Keratinocyte (primary cell): ENCODE data around the gene BICDL1. TPM values are rescaled to one million over a fixed set of nuclear protein-coding genes. Genes with fewer than 3 reads are reported as not detected.

Source experiments
- DNase-seq: peaks from one replicate; pipeline ENCODE4 v3.0.0-alpha.2; 2011; ENCODE audit warnings: low read depth, missing footprints, low spot score
- FAIRE-seq: peaks from 2 replicates; lab custom pipeline; 2011; peaks lifted over from hg19 to GRCh38; lab: Jason Lieb, UNC
- H2AFZ ChIP-seq: 2 replicates; pipeline ENCODE4 v1.6.0; 2012; ENCODE audit warnings: low read length, control low read depth, inconsistent platforms; ENCODE audit not compliant: control insufficient read depth
- H3K27ac ChIP-seq: 2 replicates; pipeline ENCODE4 v1.5.1; 2011; ENCODE audit warnings: low read length; ENCODE audit not compliant: control insufficient read depth, insufficient read depth
- H3K27me3 ChIP-seq: 3 replicates; pipeline ENCODE4 v1.6.0; 2011; ENCODE audit warnings: low read length; ENCODE audit not compliant: control insufficient read depth, insufficient read depth; ENCODE audit errors: extremely low read depth
- H3K36me3 ChIP-seq, 2 experiments: 2 replicates in 1 of 2; 3 replicates in 1 of 2; pipeline ENCODE4 v1.5.1; 2011; ENCODE audit warnings: low read length in 2 of 2, mild to moderate bottlenecking in 1 of 2; ENCODE audit not compliant: control insufficient read depth in 2 of 2, insufficient read depth in 2 of 2; ENCODE audit errors: extremely low read depth in 1 of 2
- H3K4me1 ChIP-seq: 3 replicates; pipeline ENCODE4 v1.5.1; 2011; ENCODE audit warnings: low read length; ENCODE audit not compliant: control insufficient read depth, insufficient read depth; ENCODE audit errors: extremely low read depth
- H3K4me2 ChIP-seq: 3 replicates; pipeline ENCODE4 v1.6.0; 2011; ENCODE audit warnings: low read depth, low read length; ENCODE audit not compliant: control insufficient read depth, insufficient read depth; ENCODE audit errors: extremely low read depth
- H3K4me3 ChIP-seq, 3 experiments: fragments of 200-600 bp in 1 of 3; sonication (generic) in 1 of 3; 2 replicates in 2 of 3; 3 replicates in 1 of 3; pipeline ENCODE4 v1.5.1; 2011 to 2016; ENCODE audit warnings: low read length in 3 of 3, mild to moderate bottlenecking in 3 of 3, control low read depth in 2 of 3, inconsistent platforms in 1 of 3, low read depth in 1 of 3, mixed read lengths in 1 of 3, mixed run types in 1 of 3, moderate library complexity in 1 of 3; ENCODE audit not compliant: control insufficient read depth in 2 of 3, insufficient read depth in 2 of 3; ENCODE audit errors: extremely low read depth in 1 of 3
- H3K79me2 ChIP-seq: 2 replicates; pipeline ENCODE4 v1.6.0; 2012; ENCODE audit warnings: low read length; ENCODE audit not compliant: control insufficient read depth, insufficient read depth
- H3K9ac ChIP-seq: 3 replicates; pipeline ENCODE4 v1.6.0; 2011; ENCODE audit warnings: low read length; ENCODE audit not compliant: control insufficient read depth, insufficient read depth; ENCODE audit errors: extremely low read depth
- H3K9me1 ChIP-seq: 3 replicates; pipeline ENCODE4 v1.6.0; 2011; ENCODE audit warnings: low read length; ENCODE audit not compliant: control insufficient read depth, insufficient read depth; ENCODE audit errors: extremely low read depth
- H3K9me3 ChIP-seq: 2 replicates; pipeline ENCODE4 v1.5.1; 2012; ENCODE audit warnings: low read depth, low read length; ENCODE audit not compliant: control insufficient read depth
- H4K20me1 ChIP-seq: 3 replicates; pipeline ENCODE4 v1.6.0; 2011; ENCODE audit warnings: low read length; ENCODE audit not compliant: control insufficient read depth, insufficient read depth; ENCODE audit errors: extremely low read depth
- EZH2 ChIP-seq: IDR thresholded peaks from one replicate; pipeline ENCODE4 v1.6.1; 2012; ENCODE audit warnings: inconsistent platforms, mild to moderate bottlenecking, low read length, moderate library complexity
- dilution Hi-C: fragments of 300-500 bp; cut with MboI; formaldehyde crosslinking; loops from one replicate; pipeline ENCODE4 v1.7.0; 2020; ENCODE audit warnings: low sequenced_read_pairs; ENCODE audit not compliant: extremely low pct_ligation_motif_present
- polyA plus RNA-seq, 5 experiments: library from polyadenylated mRNA; depleted of rRNA in 3 of 5; stranded (reverse) in 3 of 5; stranded (forward) in 1 of 5; unstranded in 1 of 5; fragments of >200 nt; gene quantifications; 1 replicate in 1 of 5; 2 replicates in 3 of 5; 3 replicates in 1 of 5; pipeline versions ENCODE4 v1.2.1 to v1.2.3, GENCODE V29; 2011 to 2012; ENCODE audit warnings: missing spikeins in 2 of 5, low read depth in 1 of 5, low replicate concordance in 1 of 5
- TF ChIP-seq, protein P1 (sequence below), 3 experiments: IDR thresholded peaks in 1 of 3; conservative IDR thresholded peaks in 1 of 3; optimal IDR thresholded peaks in 1 of 3; 2 replicates in 2 of 3; 3 replicates in 1 of 3; pipeline versions ENCODE3 to v1.5.1; 2011; ENCODE audit warnings: low read length in 3 of 3, mild to moderate bottlenecking in 3 of 3, moderate library complexity in 2 of 3, control low read depth in 1 of 3, inconsistent platforms in 1 of 3; ENCODE audit not compliant: insufficient read depth in 2 of 3; ENCODE audit errors: extremely low read depth in 1 of 3

Gene BICDL1
- polyA plus RNA-seq, 1 donor (not counting 4 experiments of a cell fraction or from before 2014, with no cell fraction given) = 6.4 TPM

DNA sequence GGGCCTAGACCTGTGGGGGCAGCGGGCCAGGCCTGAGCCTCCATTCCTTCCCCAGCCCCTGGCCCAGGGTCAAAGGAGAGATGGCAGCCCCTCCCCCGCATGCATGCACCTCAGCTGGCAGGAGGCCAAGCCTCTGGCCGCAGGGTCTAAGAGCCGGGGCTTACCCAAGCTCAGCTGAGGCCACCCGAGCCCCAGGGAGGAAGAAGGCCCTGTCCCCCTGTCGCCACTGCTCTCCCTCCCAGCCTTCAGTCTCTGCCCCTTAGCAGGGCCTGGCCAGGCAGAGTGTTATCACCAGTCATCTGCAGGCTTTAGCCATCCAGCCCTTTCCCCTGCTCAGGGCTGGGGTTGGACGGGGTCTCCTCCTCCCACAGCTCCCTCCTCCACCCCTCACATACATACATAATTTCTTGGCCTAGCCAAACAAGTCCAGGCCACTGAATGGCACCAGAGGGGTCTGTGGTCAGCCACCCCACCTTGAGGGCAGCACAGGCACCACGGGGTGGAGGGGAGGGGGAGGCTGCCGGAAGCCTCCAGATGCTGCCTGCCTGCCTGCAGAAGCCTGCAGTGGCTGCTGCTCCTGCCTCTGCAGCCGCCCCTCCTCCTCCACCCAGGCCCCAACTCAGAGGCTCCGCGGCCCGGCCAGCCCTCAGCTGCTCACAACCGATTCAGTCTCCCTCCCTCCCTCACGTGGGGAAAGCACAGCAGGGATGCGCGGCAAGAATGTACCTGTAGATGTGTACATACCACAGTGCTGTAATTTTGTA, 104.7 kb downstream of the BICDL1 start:
- dilution Hi-C loops = no loop called here
- no peak overlapping the region for H3K9ac ChIP-seq
- no peak overlapping the region for H3K4me3 ChIP-seq
- no peaks in the 10 kb centered on the region for H3K9me3 ChIP-seq
- no peak overlapping the region for H3K27ac ChIP-seq
- no peaks in the 10 kb centered on the region for H3K9me1 ChIP-seq
- no peak overlapping the region for H2AFZ ChIP-seq
- peaks cover 3% of the 10 kb centered on the region for H3K79me2 ChIP-seq
- no peak for FAIRE-seq
- peaks cover 23 to 31% of the 10 kb centered on the region in 2 experiments for H3K36me3 ChIP-seq
- H3K4me2 ChIP-seq = no peak overlapping the region
- H4K20me1 ChIP-seq = peaks cover 3% of the 10 kb centered on the region
- DNase-seq = no peak
- no peak for TF ChIP-seq EZH2
- TF ChIP-seq, protein P1, sequence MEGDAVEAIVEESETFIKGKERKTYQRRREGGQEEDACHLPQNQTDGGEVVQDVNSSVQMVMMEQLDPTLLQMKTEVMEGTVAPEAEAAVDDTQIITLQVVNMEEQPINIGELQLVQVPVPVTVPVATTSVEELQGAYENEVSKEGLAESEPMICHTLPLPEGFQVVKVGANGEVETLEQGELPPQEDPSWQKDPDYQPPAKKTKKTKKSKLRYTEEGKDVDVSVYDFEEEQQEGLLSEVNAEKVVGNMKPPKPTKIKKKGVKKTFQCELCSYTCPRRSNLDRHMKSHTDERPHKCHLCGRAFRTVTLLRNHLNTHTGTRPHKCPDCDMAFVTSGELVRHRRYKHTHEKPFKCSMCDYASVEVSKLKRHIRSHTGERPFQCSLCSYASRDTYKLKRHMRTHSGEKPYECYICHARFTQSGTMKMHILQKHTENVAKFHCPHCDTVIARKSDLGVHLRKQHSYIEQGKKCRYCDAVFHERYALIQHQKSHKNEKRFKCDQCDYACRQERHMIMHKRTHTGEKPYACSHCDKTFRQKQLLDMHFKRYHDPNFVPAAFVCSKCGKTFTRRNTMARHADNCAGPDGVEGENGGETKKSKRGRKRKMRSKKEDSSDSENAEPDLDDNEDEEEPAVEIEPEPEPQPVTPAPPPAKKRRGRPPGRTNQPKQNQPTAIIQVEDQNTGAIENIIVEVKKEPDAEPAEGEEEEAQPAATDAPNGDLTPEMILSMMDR (optimal IDR thresholded peaks at IDR 0.05 in 1 of 3, IDR thresholded peaks at IDR 0.05 in 1 of 3, conservative IDR thresholded peaks at IDR 0.05 in 1 of 3; ENCODE audit: extremely low read depth in 1 of 3, insufficient read depth in 2 of 3, low read length in 3 of 3) = no peak
- H3K4me1 ChIP-seq = no peaks in the 10 kb centered on the region
- H3K27me3 ChIP-seq = no peaks in the 10 kb centered on the region

DNA sequence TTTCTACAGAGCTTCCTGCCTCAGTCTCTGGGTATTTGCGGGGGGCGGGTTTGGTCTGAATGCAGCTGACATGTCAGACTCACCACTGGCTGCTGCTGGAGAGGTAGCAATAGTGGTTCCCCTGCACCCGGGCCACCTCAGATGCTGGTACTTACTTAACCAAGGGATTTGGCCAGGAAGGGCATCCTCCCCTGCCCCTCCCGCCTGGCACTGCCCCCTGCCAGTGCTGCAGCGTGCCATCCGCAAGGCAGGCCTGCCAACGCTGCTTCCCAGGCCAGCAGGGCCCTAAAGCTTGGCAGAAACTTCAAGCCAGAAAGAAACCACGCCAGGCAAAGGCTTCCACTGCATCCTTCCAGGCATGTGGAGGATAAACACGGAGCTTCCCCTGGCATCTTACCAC, 105.4 kb downstream of the BICDL1 start:
- TF ChIP-seq, protein P1 (optimal IDR thresholded peaks at IDR 0.05 in 1 of 3, IDR thresholded peaks at IDR 0.05 in 1 of 3, conservative IDR thresholded peaks at IDR 0.05 in 1 of 3; ENCODE audit: extremely low read depth in 1 of 3, insufficient read depth in 2 of 3, low read length in 3 of 3) = no peak
- no peak for TF ChIP-seq EZH2
- H3K27ac ChIP-seq = no peak overlapping the region
- no peak overlapping the region for H3K4me3 ChIP-seq
- H3K4me1 ChIP-seq = no peaks in the 10 kb centered on the region
- no peaks in the 10 kb centered on the region for H3K9me3 ChIP-seq
- H4K20me1 ChIP-seq = peaks cover 3% of the 10 kb centered on the region
- H3K27me3 ChIP-seq = no peaks in the 10 kb centered on the region
- peaks cover 27 to 31% of the 10 kb centered on the region in 2 experiments for H3K36me3 ChIP-seq
- H3K9me1 ChIP-seq = no peaks in the 10 kb centered on the region
- no peak overlapping the region for H2AFZ ChIP-seq
- FAIRE-seq = no peak
- peaks cover 5% of the 10 kb centered on the region for H3K79me2 ChIP-seq
- DNase-seq = no peak
- H3K9ac ChIP-seq = no peak overlapping the region
- no peak overlapping the region for H3K4me2 ChIP-seq
- dilution Hi-C loops = no loop called here
